AG04450 (cell line): Measurements from ENCODE around the gene SH3RF2. TPM values are rescaled to one million over a fixed set of nuclear protein-coding genes. Genes with fewer than 3 reads are reported as not detected.

Experiments
- CTCF ChIA-PET: fragments of 300-600, 350-600 bp; formaldehyde crosslinking; extraction: SDS; loops from one replicate; lab custom pipeline; 2022; ENCODE audit warnings: antibody characterized with exemption, inconsistent platforms; lab: Charles Lee
- POLR2A ChIA-PET: fragments of 350-600 bp; formaldehyde crosslinking; extraction: SDS; loops from one replicate; lab custom pipeline; 2021; ENCODE audit warnings: antibody characterized with exemption, inconsistent platforms; lab: Yijun Ruan, JAX
- DNase-seq: peaks from one replicate; pipeline ENCODE4 v3.0.0-alpha.2; 2011; ENCODE audit warnings: low read depth, low spot score
- H3K27ac ChIP-seq: one replicate; pipeline ENCODE4 v1.5.1; 2012; ENCODE audit warnings: low read depth, low read length, control low read depth
- H3K27me3 ChIP-seq: one replicate; pipeline ENCODE4 v1.6.0; 2012; ENCODE audit warnings: low read length; ENCODE audit not compliant: control insufficient read depth, insufficient read depth
- H3K4me3 ChIP-seq: 2 replicates; pipeline ENCODE4 v1.5.1; 2011; ENCODE audit warnings: mild to moderate bottlenecking, low read depth, low read length, control low read depth
- H3K9me3 ChIP-seq: 2 replicates; pipeline ENCODE4 v1.5.1; 2012; ENCODE audit warnings: low read length; ENCODE audit not compliant: control insufficient read depth, insufficient read depth
- polyA plus RNA-seq: library from polyadenylated mRNA; depleted of rRNA; stranded (reverse); fragments of >200 nt; gene quantifications from 2 replicates; pipeline ENCODE4 v1.2.3, GENCODE V29; 2011
- TF ChIP-seq, protein P1 (sequence below): IDR thresholded peaks from 2 replicates; pipeline ENCODE4 v1.5.1; 2011; ENCODE audit warnings: low read depth, low read length, control low read depth, inconsistent platforms

The SH3RF2 gene
- polyA plus RNA-seq, 1 experiment = 0.87 TPM

GRCh38 chr5:146088098-146088497, 151.7 kb downstream of the SH3RF2 start:
- Histone ChIP-seq H3K9me3 (no peaks in the 10 kb centered on the region), H3K4me3 (no peak overlapping the region), H3K27me3 (no peaks in the 10 kb centered on the region), H3K27ac (no peak overlapping the region)
- POLR2A ChIA-PET = no interaction called here
- CTCF ChIA-PET = no interaction called here
- TF ChIP-seq, protein P1, sequence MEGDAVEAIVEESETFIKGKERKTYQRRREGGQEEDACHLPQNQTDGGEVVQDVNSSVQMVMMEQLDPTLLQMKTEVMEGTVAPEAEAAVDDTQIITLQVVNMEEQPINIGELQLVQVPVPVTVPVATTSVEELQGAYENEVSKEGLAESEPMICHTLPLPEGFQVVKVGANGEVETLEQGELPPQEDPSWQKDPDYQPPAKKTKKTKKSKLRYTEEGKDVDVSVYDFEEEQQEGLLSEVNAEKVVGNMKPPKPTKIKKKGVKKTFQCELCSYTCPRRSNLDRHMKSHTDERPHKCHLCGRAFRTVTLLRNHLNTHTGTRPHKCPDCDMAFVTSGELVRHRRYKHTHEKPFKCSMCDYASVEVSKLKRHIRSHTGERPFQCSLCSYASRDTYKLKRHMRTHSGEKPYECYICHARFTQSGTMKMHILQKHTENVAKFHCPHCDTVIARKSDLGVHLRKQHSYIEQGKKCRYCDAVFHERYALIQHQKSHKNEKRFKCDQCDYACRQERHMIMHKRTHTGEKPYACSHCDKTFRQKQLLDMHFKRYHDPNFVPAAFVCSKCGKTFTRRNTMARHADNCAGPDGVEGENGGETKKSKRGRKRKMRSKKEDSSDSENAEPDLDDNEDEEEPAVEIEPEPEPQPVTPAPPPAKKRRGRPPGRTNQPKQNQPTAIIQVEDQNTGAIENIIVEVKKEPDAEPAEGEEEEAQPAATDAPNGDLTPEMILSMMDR = no peak
- no peak for DNase-seq

GRCh38 chr5:146089287-146089686, 152.9 kb downstream of the SH3RF2 start:
- DNase-seq = no peak
- TF ChIP-seq, protein P1 = no peak
- CTCF ChIA-PET = no interaction called here
- POLR2A ChIA-PET = no interaction called here
- no peaks in the 10 kb centered on the region for H3K9me3 ChIP-seq
- H3K4me3 ChIP-seq = no peak overlapping the region
- H3K27me3 ChIP-seq = no peaks in the 10 kb centered on the region
- no peak overlapping the region for H3K27ac ChIP-seq

GRCh38 chr5:146091881-146092280, 155.5 kb downstream of the SH3RF2 start:
- CTCF ChIA-PET = interaction anchor here (1.0 kb wide), 1 partner anchor 8 kb away, joined by 5 read pairs; no protein-coding TSS in a partner anchor
- POLR2A ChIA-PET = no interaction called here
- no peaks in the 10 kb centered on the region for H3K9me3 ChIP-seq
- TF ChIP-seq, protein P1 = no peak
- no peak for DNase-seq
- H3K4me3 ChIP-seq = no peak overlapping the region
- no peaks in the 10 kb centered on the region for H3K27me3 ChIP-seq
- no peak overlapping the region for H3K27ac ChIP-seq

DNA sequence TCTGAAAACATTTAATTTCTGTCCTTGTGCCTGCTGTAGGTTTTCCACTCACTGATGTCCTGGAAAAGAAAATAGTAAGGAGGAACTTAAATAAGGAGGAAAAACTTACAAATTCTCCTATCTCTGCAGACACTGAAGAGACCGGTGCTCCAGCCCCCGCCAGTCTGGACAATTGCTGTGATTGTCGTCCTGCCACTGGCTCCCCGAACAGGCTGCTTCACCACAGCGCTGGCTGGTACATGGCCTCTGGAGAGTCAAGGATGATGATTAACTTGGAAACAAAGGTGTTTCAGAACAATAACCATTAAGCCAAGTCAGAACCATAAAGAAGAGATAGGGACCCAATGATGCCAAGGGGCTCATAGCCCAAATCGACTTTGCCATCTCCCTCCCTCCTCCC, 161.7 kb downstream of the SH3RF2 start:
- TF ChIP-seq, protein P1 = no peak
- H3K27ac ChIP-seq = no peak overlapping the region
- H3K9me3 ChIP-seq = no peaks in the 10 kb centered on the region
- POLR2A ChIA-PET = no interaction called here
- no peaks in the 10 kb centered on the region for H3K27me3 ChIP-seq
- no peak overlapping the region for H3K4me3 ChIP-seq
- no peak for DNase-seq
- CTCF ChIA-PET = no interaction called here

DNA sequence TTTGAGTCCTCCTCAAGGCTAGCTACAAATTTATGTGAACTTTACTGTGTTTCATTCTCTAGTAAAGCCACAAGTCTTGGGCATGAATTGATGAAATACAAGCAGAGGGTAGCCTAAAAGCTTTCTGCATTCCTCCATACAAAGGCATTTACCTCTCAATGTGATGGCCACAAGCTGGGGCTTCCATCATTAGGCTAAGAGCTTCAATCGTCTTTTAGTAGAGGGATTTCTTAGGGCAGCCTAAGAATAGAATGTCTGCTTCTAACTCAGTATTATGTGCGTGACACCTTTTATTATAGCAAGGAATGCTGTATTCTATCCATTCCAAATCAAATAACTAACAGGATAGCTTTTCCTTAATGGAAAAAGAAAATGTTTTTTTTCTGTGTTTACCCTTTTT, 165.3 kb downstream of the SH3RF2 start:
- no peak for DNase-seq
- H3K4me3 ChIP-seq = no peak overlapping the region
- ChIA-PET POLR2A (no interaction called here), CTCF (no interaction called here)
- no peaks in the 10 kb centered on the region for H3K27me3 ChIP-seq
- no peak overlapping the region for H3K27ac ChIP-seq
- TF ChIP-seq, protein P1 = no peak
- no peaks in the 10 kb centered on the region for H3K9me3 ChIP-seq
